GM21576 (cell line): ENCODE results near the gene ZBED1.
"Not testable (repeated sequence)": the region's sequence is repeated elsewhere in the genome, so short reads cannot be mapped to it uniquely, and the experiment has no call there.

ENCODE experiments used
- ATAC-seq: cut with Tn5 transposase; IDR thresholded peaks from one replicate; pipeline ENCODE4 v1.9.1; 2021; ENCODE audit warnings: mild to moderate bottlenecking, moderate library complexity; ENCODE audit not compliant: unreplicated experiment

ZBED1 gene

GRCh38 chrX:2500803-2501558 is at the start of gene ZBED1, which contains the start of gene DHRSX:
ZBED1 (minus strand) TSS chrX:2500976; CDS start chrX:2490719, 10,257 bp downstream.
DHRSX (minus strand) TSS chrX:2500976; CDS start chrX:2500925, 51 bp downstream.
- peak; percentile 66 for ATAC-seq

- ATAC-seq = no peak
These were observed 49.1 kb upstream of the ZBED1 start for GRCh38 chrX:2549876-2550275.

- ATAC-seq = no peak
These were observed 48.1 kb upstream of the ZBED1 start for GRCh38 chrX:2548711-2549423.

GRCh38 chrX:2547736-2548135 is 47.0 kb upstream of the ZBED1 start:
- ATAC-seq = no peak

- no peak for ATAC-seq
These were observed 45.7 kb upstream of the ZBED1 start for GRCh38 chrX:2546496-2546895.

GRCh38 chrX:2545144-2545543 is 44.4 kb upstream of the ZBED1 start:
- ATAC-seq = no peak

- no peak for ATAC-seq
These were observed 42.2 kb upstream of the ZBED1 start for GRCh38 chrX:2542826-2543521.

GRCh38 chrX:2541603-2542002 is 40.8 kb upstream of the ZBED1 start:
- no peak for ATAC-seq

GRCh38 chrX:2540426-2540947 is 39.7 kb upstream of the ZBED1 start:
- no peak for ATAC-seq

- no peak for ATAC-seq
These were observed 38.8 kb upstream of the ZBED1 start for GRCh38 chrX:2539586-2539985.

- ATAC-seq = no peak
These were observed 37.4 kb upstream of the ZBED1 start for GRCh38 chrX:2538031-2538757.

- ATAC-seq = no peak
These were observed 36.2 kb upstream of the ZBED1 start for GRCh38 chrX:2536974-2537373.

GRCh38 chrX:2536141-2536540 is 35.4 kb upstream of the ZBED1 start:
- no peak for ATAC-seq

- not testable (repeated sequence) for ATAC-seq
These were observed 33.7 kb upstream of the ZBED1 start for GRCh38 chrX:2534261-2535021.

- ATAC-seq = no peak
These were observed 32.6 kb upstream of the ZBED1 start for GRCh38 chrX:2533424-2533823.

- ATAC-seq = no peak
These were observed 25.6 kb upstream of the ZBED1 start for GRCh38 chrX:2526390-2526789.

- no peak for ATAC-seq
These were observed 23.1 kb upstream of the ZBED1 start for GRCh38 chrX:2523911-2524310.

GRCh38 chrX:2521927-2522386 is 21.2 kb upstream of the ZBED1 start:
- peak; percentile 15 for ATAC-seq

GRCh38 chrX:2521092-2521926 is 20.5 kb upstream of the ZBED1 start:
- ATAC-seq = peak; percentile 76
